ENCODE results near the gene AMZ1.
"Not testable (repeated sequence)": the region's sequence is repeated elsewhere in the genome, so short reads cannot be mapped to it uniquely, and the experiment has no call there.

The AMZ1 gene

GRCh38 chr7:2689951-2690705 is 2.1 kb downstream of the AMZ1 start:
- no peak for DNase-seq (ENCODE audit: low read depth in 3 of 3, low spot score in 1 of 3)

DNA sequence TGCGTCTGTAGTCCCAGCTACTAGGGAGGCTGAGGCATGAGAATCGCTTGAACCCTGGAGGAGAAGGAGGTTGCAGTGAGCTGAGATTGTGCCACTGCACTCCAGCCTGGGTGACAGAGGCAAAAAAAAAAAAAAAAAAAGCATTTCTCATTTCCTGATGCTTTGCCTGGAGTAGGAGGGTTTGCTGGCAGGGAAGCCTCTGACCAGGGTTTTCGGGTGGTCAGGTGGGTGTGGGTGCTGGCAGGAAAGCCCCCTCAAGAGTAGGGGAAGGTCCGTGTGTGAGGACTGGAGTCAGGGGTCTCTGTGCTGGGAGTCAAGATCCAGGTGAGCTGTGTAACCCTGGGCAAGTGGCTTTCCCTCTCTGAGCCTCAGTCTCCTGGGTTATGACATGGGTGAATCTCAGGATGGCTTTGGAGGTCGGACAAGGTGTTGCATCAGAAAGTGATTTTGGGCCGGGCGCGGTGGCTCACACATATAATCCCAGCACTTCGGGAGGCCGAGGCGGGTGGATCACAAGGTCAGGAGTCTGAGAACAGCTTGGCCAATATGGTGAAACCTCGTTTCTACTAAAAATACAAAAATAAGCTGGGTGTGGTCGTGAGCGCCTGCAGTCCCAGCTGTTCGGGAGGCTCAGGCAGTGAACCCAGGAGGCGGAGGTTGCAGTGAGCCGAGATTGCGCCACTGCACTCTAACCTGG is 3.2 kb downstream of the AMZ1 start:
- no peak for DNase-seq (ENCODE audit: low read depth in 3 of 3, low spot score in 1 of 3)

GRCh38 chr7:2691932-2692439 is 4.0 kb downstream of the AMZ1 start:
- not testable (repeated sequence) for DNase-seq (ENCODE audit: low read depth in 3 of 3, low spot score in 1 of 3)

- no peak for DNase-seq (ENCODE audit: low read depth in 3 of 3, low spot score in 1 of 3)
These were observed 4.5 kb downstream of the AMZ1 start for GRCh38 chr7:2692543-2692942.

DNA sequence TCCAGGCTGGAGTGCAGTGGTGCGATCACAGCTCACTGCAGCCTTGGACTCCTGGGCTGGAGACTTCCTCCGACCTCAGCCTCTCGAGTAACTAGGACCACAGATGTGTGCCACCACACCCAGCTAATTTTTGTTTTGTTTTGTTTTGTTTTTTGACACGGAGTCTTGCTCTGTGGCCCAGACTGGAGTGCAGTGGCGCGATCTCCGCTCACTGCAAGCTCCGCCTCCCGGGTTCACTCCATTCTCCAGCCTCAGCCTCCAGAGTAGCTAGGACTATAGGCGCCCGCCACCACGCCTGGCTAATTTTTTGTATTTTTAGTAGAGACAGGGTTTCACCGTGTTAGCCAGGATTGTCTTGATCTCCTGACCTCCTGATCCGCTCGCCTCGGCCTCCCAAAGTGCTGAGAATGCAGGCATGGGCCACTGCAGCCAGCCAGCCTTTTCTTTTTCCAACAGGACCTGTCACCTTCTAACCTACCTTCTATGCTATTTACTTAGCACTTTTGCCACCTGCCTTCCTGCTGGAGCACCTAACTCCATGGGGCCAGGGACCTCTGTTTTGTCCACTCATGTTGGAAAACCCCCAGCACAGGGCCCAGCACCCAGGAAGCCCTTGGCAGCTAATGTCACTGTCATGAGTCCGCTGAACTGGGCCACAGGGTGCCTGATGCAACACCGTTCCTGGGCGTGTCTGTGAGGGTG is 5.6 kb downstream of the AMZ1 start:
- not testable (repeated sequence) for DNase-seq (ENCODE audit: low read depth in 3 of 3, low spot score in 1 of 3)

GRCh38 chr7:2694122-2694436 is 6.1 kb downstream of the AMZ1 start:
- DNase-seq (ENCODE audit: low read depth in 3 of 3, low spot score in 1 of 3), result not testable (repeated sequence)

DNA sequence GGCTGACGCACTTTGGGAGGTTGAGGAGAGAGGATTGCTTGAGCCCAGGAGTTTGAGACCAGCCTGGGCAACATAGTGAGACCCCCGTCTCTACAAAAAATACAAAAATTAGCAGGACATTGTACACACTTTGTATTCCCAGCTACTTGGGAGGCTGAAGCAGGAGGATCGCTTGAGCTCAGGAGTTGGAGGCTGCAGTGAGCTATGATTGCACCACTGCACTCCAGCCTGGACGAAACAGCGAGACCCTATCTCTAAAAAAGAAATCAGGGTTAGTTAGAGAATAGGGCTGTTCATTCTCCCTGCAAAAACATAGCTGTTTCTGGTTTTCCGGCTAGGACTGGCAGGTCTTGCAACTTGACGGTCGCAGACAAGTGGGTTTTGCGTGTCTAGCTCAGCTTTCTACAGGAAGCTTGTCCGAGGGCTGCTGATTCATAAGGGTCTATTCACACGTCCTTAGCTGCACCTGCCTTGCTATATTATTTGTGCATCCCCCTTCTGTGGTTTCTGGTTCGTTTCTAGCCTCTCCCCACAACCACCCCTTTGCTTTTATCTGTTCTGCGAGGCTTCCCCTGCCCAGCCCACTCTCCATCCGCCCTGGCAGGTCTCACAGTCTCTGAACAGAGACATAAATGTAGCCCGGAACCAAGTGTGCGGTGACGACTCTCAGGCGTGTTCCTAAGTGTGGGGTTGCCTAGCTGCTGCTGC is 10.7 kb downstream of the AMZ1 start:
- peak in 2 of 3 donors; percentile 37 to 44 for DNase-seq (ENCODE audit: low read depth in 3 of 3, low spot score in 1 of 3)

- no peak for DNase-seq (ENCODE audit: low read depth in 3 of 3, low spot score in 1 of 3)
These were observed 11.3 kb downstream of the AMZ1 start for GRCh38 chr7:2699289-2699620.

GRCh38 chr7:2700141-2700850 is 12.3 kb downstream of the AMZ1 start:
- DNase-seq (ENCODE audit: low read depth in 3 of 3, low spot score in 1 of 3), result no peak

DNA sequence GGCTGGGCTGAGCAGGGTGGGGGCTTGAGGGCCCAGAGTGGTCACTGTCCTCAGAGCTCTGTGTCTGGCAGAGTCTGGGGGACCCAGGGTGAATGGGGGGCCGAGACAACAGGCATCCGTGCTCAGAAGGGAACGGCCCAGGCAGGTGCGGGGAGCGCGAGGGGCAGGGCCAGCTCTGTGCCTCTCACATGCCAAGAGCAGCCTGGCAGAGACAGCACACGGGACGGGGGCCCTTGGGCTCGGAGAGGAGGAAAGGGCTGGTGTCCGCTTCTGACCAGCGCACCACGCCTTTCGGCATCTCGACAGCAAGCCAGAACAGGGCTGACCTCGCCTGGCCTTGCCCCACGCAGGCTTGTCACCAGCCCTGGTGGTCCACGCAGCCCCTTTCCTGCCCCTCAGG is 13.4 kb downstream of the AMZ1 start:
- DNase-seq (ENCODE audit: low read depth in 3 of 3, low spot score in 1 of 3), result no peak

DNA sequence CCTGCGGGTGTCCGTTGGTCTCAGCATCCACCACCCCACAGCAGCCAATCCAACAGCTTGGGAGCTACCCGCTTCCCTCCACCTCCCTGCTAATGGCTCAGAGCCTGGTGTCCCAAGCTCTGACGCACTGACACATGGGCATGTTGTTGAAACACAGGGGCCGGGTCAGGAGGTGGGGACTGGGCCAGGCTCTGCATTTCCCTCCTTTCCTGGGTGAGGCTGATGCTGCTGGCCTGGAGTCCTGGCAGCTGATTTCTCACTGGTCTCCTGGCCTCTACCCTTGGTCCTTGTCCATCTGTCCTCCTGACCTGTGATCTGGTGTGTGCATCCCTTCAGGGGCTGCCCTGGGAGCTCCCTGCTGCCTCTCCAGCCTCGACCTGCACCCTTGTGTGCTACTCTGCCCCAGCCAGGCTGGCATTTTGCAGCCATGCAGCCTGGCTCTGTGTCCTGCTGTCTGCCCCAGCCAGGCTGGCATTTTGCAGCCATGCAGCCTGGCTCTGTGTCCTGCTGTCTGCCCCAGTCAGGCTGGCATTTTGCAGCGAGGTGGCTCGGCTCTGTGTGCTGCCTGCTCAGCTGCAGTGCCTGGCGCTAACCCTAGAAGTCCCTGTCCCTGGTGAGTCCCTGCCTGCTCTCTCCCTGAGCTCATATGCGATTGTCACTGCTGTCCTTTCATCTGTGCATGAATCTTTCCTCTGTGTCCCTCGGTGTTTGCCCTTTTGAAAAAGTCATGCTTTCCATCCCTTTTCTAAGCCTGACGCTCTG is 14.0 kb downstream of the AMZ1 start:
- DNase-seq (ENCODE audit: low read depth in 3 of 3, low spot score in 1 of 3), result no peak

DNA sequence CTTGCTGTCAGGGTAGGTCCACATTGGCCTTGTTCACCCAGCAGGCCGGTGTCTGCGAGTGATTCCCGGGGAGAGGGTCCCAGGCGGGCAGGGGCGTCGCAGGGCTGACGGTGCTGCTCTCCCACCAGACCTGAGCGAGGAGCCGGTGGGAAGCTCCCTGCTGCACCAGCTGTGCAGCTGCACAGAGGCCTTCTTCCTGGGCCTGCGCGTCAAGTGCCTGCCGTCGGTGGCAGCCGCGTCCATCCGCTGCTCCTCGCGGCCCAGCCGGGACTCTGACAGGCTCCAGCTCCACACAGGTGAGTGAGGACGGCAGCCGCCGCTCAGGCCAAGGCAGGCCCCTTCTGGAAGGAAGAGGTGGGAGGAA is 14.6 kb downstream of the AMZ1 start:
- no peak for DNase-seq (ENCODE audit: low read depth in 3 of 3, low spot score in 1 of 3)

DNA sequence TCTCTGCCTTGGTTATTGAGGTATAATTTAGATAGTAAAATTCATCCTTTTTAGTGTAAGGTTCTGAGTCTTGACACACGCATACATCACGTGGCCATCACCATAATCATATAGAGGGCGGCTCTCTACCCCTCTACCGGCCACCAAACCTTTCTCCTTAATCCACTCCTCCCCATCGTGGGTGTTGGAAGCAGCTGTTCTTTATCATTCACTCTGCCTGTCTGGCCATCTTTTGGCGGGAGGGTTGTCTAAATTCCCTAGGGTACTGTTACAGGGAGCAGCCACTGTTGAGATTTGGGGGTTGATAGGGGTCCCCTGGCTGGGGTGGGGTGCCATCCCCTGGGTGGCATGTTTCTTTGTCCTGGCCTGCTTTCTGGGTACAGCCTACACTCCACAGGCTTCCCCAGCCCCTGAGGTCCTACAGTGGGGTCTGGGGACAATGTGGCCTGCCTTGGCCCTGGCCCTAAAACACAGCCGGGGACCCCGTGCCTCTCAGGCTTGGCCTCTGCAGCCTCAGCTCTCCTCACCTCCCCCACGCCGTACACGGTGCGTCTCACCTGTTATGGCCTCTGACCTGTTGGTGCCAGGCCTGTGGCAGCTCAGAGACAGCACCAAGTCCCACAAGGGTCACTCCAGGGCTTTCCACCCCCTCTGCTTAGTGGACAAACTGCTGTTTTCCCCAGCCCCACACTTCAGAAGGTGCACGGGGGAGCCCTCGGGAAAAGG is 17.5 kb downstream of the AMZ1 start:
- no peak for DNase-seq (ENCODE audit: low read depth in 3 of 3, low spot score in 1 of 3)

- DNase-seq (ENCODE audit: low read depth in 3 of 3, low spot score in 1 of 3), result no peak
These were observed 18.7 kb downstream of the AMZ1 start for GRCh38 chr7:2706685-2707126.

- DNase-seq (ENCODE audit: low read depth in 3 of 3, low spot score in 1 of 3), result no peak
These were observed 19.5 kb downstream of the AMZ1 start for GRCh38 chr7:2707481-2707880.

DNA sequence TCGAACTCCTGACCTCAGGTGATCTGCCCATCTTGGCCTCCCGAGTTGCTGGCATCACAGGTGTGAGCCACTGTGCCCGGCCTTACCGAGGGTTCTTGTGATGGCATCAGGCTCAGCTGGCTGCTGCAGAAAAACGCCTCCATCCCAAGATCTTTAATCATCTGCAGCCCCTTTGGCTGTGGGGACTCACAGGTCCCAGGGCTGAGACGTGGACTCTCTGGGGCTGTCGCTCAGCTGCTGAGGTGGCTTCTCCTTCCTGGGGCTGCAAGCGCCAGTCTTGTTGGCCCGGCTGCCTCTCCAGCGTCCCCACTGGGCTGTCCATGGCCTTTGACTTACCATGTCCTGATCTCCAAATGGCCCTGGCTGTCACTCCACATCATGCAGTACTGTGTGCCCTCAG is 20.0 kb downstream of the AMZ1 start:
- DNase-seq (ENCODE audit: low read depth in 3 of 3, low spot score in 1 of 3), result no peak

DNA sequence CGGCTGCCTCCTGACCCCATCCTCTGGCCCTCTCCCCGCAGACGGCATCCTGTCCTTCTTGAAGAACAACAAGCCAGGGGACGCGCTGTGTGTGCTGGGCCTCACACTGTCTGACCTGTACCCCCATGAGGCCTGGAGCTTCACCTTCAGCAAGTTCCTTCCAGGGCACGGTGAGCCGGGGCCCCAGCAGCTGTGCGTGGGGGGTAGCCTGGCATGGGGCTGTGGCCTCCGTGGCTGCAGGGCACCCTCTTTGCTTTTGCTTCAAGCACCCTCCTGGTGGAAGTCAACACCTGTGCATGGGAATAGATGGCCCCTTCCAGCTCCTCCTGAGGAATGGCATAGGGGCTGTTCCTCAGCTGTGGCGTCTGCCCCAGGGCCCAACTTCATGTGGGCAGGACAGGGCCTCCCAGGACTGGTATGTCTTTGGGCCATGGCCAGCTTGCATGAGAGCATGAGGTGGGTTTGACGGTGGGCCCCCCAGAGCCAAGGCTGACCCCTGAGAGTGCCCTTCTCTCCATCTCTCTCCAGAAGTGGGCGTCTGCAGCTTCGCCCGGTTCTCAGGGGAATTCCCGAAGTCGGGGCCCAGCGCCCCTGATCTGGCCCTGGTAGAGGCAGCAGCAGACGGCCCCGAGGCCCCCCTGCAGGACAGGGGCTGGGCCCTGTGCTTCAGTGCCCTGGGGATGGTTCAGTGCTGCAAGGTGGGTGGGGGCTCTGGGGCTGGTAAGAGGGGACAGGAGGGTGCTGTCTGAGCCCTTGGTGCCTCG is 20.7 kb downstream of the AMZ1 start:
- no peak for DNase-seq (ENCODE audit: low read depth in 3 of 3, low spot score in 1 of 3)

GRCh38 chr7:2709553-2710285 is 21.7 kb downstream of the AMZ1 start:
- DNase-seq (ENCODE audit: low read depth in 3 of 3, low spot score in 1 of 3), result peak; percentile 43 to 70 (median 55)
